ENCODE measurements around the gene MEGF8.
A peak's percentile ranks its signal among the peaks of the same experiment; 100 is the strongest.

The MEGF8 gene

GRCh38 chr19:42386974-42387707, 61.7 kb downstream of the MEGF8 start:
- peak; percentile 86 for DNase-seq (ENCODE audit: low spot score)

- no peak for DNase-seq (ENCODE audit: low spot score)
Measured at GRCh38 chr19:42388851-42389489, 63.5 kb downstream of the MEGF8 start.

- DNase-seq (ENCODE audit: low spot score), result no peak
Measured at GRCh38 chr19:42389899-42390298, 64.5 kb downstream of the MEGF8 start, which contains the start of gene CNFN. TSS of gene CNFN (minus strand) at chr19:42390297. CDS start at chr19:42389037, 1,260 bp downstream.

- no peak for DNase-seq (ENCODE audit: low spot score)
Measured at GRCh38 chr19:42392165-42392564, 66.7 kb downstream of the MEGF8 start.

- DNase-seq (ENCODE audit: low spot score), result no peak
Measured at GRCh38 chr19:42394751-42395150, 69.3 kb downstream of the MEGF8 start.

GRCh38 chr19:42396381-42397262, 71.2 kb downstream of the MEGF8 start:
- DNase-seq (ENCODE audit: low spot score), result peak; percentile 99

GRCh38 chr19:42397263-42398166, 72.1 kb downstream of the MEGF8 start:
- no peak for DNase-seq (ENCODE audit: low spot score)

- no peak for DNase-seq (ENCODE audit: low spot score)
Measured at GRCh38 chr19:42400404-42400803, 75.0 kb downstream of the MEGF8 start.

- DNase-seq (ENCODE audit: low spot score), result peak; percentile 89
Measured at GRCh38 chr19:42401365-42402303, 76.2 kb downstream of the MEGF8 start.

GRCh38 chr19:42402376-42403116, 77.1 kb downstream of the MEGF8 start:
- no peak for DNase-seq (ENCODE audit: low spot score)

- DNase-seq (ENCODE audit: low spot score), result no peak
Measured at GRCh38 chr19:42403586-42403985, 78.2 kb downstream of the MEGF8 start.

GRCh38 chr19:42406111-42406510, 80.7 kb downstream of the MEGF8 start:
- no peak for DNase-seq (ENCODE audit: low spot score)

- DNase-seq (ENCODE audit: low spot score), result no peak
Measured at GRCh38 chr19:42407085-42407815, 81.8 kb downstream of the MEGF8 start.

GRCh38 chr19:42407816-42408175, 82.4 kb downstream of the MEGF8 start:
- DNase-seq (ENCODE audit: low spot score), result no peak

- DNase-seq (ENCODE audit: low spot score), result no peak
Measured at GRCh38 chr19:42409477-42409876, 84.0 kb downstream of the MEGF8 start.

GRCh38 chr19:42410371-42410770, 84.9 kb downstream of the MEGF8 start:
- no peak for DNase-seq (ENCODE audit: low spot score)

- DNase-seq (ENCODE audit: low spot score), result no peak
Measured at GRCh38 chr19:42411581-42412178, 86.2 kb downstream of the MEGF8 start.

- no peak for DNase-seq (ENCODE audit: low spot score)
Measured at GRCh38 chr19:42412227-42412626, 86.8 kb downstream of the MEGF8 start.

GRCh38 chr19:42412661-42413076, 87.2 kb downstream of the MEGF8 start:
- DNase-seq (ENCODE audit: low spot score), result no peak

All from ecto neural progenitor cell (in vitro differentiated cells).